ENCODE results near the gene PLA2G5.
"Not testable (repeated sequence)": the region's sequence is repeated elsewhere in the genome, so short reads cannot be mapped to it uniquely, and the experiment has no call there.

PLA2G5 gene

DNA sequence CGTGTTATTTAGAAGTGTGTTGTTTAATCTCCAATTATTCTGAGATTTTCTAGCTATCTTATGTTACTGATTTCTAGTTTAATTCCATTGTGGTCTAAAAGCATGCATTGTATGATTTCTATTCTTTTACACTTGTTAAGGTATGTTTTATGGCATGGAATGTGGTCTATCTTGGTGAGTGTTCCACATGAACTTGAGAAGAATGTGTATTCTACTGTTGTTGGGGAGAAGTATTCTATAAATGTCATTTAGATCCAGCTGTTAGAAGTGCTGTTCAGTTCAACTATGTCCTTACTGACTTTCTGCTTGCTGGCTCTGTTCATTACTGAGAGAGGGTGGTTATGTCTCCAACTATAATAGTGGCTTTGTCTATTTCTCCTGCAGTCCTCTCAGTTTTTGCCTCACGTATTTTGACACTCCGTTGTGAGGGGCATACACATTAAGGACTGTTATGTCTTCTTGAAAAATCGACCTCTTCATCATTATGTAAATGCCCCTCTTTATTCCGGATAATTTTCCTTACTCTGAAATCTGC is 12.0 kb upstream of the PLA2G5 start:
- ChIA-PET POLR2A (no interaction called here), CTCF (no interaction called here)
- TF ChIP-seq NFRKB (IDR thresholded peaks at IDR 0.05) (no peak), LEF1 (IDR thresholded peaks at IDR 0.05; ENCODE audit: borderline replicate concordance) (no peak), BHLHE40 (IDR thresholded peaks at IDR 0.05; ENCODE audit: borderline replicate concordance) (no peak), ZNF384 (IDR thresholded peaks at IDR 0.05) (no peak), TARDBP (IDR thresholded peaks at IDR 0.05) (no peak), L3MBTL2 (conservative IDR thresholded peaks at IDR 0.05) (no peak), FOXM1 (IDR thresholded peaks at IDR 0.05; ENCODE audit: borderline replicate concordance) (no peak), ARNT (IDR thresholded peaks at IDR 0.05) (no peak), SP1 (IDR thresholded peaks at IDR 0.05) (no peak), ELF4 (IDR thresholded peaks at IDR 0.05) (no peak), CTBP1 (IDR thresholded peaks at IDR 0.05; ENCODE audit: borderline replicate concordance) (no peak), FOXK2 (IDR thresholded peaks at IDR 0.05) (no peak), SUZ12 (IDR thresholded peaks at IDR 0.05) (no peak), HDGF (IDR thresholded peaks at IDR 0.05; ENCODE audit: borderline replicate concordance) (no peak), FOXA1 (IDR thresholded peaks at IDR 0.05) (no peak)
- TF ChIP-seq, protein P1, sequence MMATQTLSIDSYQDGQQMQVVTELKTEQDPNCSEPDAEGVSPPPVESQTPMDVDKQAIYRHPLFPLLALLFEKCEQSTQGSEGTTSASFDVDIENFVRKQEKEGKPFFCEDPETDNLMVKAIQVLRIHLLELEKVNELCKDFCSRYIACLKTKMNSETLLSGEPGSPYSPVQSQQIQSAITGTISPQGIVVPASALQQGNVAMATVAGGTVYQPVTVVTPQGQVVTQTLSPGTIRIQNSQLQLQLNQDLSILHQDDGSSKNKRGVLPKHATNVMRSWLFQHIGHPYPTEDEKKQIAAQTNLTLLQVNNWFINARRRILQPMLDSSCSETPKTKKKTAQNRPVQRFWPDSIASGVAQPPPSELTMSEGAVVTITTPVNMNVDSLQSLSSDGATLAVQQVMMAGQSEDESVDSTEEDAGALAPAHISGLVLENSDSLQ (IDR thresholded peaks at IDR 0.05): no peak
- DNase-seq (ENCODE audit: extremely low spot score): no peak

DNA sequence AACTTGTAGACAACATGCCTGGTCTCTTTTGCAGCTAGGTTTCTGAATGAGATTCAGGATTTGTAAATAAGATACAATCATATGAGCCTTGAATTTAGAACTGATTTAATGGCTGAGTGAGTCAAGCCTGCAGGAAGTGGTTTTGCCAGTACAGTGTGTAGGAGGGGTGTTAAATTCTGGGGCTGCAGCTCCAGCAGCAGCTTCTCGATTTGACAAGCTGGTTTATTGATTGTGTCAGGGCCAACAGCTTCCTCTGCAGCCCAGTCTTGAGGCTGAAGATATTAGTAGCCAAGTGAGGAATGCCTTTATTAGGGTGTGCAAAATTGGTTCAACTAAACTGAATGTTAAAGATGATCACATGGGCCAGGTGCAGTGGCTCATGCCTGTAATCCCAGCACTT is 11.5 kb upstream of the PLA2G5 start:
- ChIA-PET POLR2A (no interaction called here), CTCF (no interaction called here)
- no peak for DNase-seq (ENCODE audit: extremely low spot score)
- no peak for TF ChIP-seq ELF4 (IDR thresholded peaks at IDR 0.05)
- TF ChIP-seq NFRKB (IDR thresholded peaks at IDR 0.05): no peak
- TF ChIP-seq ARNT (IDR thresholded peaks at IDR 0.05): no peak
- TF ChIP-seq, protein P1 (IDR thresholded peaks at IDR 0.05): no peak
- no peak for TF ChIP-seq BHLHE40 (IDR thresholded peaks at IDR 0.05; ENCODE audit: borderline replicate concordance)
- TF ChIP-seq ZNF384 (IDR thresholded peaks at IDR 0.05): no peak
- no peak for TF ChIP-seq FOXM1 (IDR thresholded peaks at IDR 0.05; ENCODE audit: borderline replicate concordance)
- no peak for TF ChIP-seq CTBP1 (IDR thresholded peaks at IDR 0.05; ENCODE audit: borderline replicate concordance)
- no peak for TF ChIP-seq SP1 (IDR thresholded peaks at IDR 0.05)
- no peak for TF ChIP-seq FOXA1 (IDR thresholded peaks at IDR 0.05)
- TF ChIP-seq TARDBP (IDR thresholded peaks at IDR 0.05): no peak
- no peak for TF ChIP-seq LEF1 (IDR thresholded peaks at IDR 0.05; ENCODE audit: borderline replicate concordance)
- no peak for TF ChIP-seq FOXK2 (IDR thresholded peaks at IDR 0.05)

DNA sequence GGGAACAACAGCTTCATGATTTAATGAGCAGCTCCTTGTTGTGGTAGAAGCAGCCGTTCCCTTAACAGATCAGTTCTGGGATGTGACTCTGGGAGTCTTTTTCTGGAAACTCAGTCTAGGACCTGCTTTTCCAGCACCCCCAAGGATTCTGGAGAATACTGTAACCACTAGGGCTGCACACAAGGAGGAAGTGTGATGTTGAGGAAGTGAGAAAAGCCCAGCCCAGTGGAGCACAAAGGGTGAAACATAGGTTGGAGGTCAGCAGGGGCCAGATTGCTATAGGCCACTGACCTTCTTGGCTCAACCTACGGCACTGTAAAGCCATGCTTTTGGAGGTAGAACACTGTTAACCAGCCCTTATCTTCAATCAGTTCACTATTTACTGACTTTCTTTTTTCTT is 10.1 kb upstream of the PLA2G5 start:
- POLR2A ChIA-PET: no interaction called here
- CTCF ChIA-PET: no interaction called here
- TF ChIP-seq BHLHE40 (IDR thresholded peaks at IDR 0.05; ENCODE audit: borderline replicate concordance): no peak
- TF ChIP-seq TARDBP (IDR thresholded peaks at IDR 0.05): no peak
- TF ChIP-seq LEF1 (IDR thresholded peaks at IDR 0.05; ENCODE audit: borderline replicate concordance): no peak
- TF ChIP-seq, protein P1 (IDR thresholded peaks at IDR 0.05): no peak
- TF ChIP-seq L3MBTL2 (conservative IDR thresholded peaks at IDR 0.05): no peak
- TF ChIP-seq SP1 (IDR thresholded peaks at IDR 0.05): no peak
- TF ChIP-seq ARNT (IDR thresholded peaks at IDR 0.05): no peak
- TF ChIP-seq NFRKB (IDR thresholded peaks at IDR 0.05): no peak
- TF ChIP-seq HDGF (IDR thresholded peaks at IDR 0.05; ENCODE audit: borderline replicate concordance): no peak
- DNase-seq (ENCODE audit: extremely low spot score): no peak

DNA sequence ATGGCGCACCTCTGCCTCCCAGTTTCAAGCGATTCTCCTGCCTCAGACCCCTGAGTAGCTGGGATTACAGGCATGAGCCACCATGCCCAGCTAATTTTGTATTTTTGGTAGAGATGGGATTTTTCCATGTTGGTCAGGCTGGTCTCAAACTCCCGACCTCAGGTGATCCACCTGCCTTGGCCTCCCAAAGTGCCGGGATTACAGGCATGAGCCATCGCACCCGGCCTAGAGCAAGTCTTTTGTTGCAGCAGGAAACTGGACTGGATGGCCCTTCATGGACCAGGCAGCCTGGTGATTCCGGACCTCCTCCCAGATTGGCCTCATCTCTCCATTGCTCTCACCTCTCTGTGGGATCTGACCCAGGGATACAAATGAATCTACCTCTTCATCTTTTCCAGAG is 9.2 kb upstream of the PLA2G5 start:
- DNase-seq (ENCODE audit: extremely low spot score); POLR2A ChIA-PET; CTCF ChIA-PET: not testable (repeated sequence)

DNA sequence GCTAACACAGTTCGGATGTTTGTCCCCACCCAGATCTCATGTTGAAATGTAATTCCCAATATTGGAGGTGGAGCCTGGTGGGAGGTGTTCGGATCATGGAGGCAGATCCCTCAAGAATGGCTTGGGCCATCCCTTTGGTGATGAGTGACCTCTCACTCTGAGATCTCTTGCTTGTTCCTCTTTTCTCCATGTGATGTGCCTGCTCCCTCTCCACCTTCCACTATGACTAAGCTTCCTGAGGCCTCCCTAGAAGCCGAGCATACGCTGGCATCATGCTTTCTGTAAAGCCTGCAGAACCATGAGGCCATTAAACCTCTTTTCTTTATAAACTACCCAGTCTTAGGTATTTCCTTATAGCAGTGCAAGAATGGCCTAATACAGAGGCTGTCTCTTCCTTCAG is 8.1 kb upstream of the PLA2G5 start:
- CTCF ChIA-PET: no interaction called here
- DNase-seq (ENCODE audit: extremely low spot score): no peak
- POLR2A ChIA-PET: no interaction called here
- no peak for TF ChIP-seq ELF4 (IDR thresholded peaks at IDR 0.05)
- TF ChIP-seq SUZ12 (IDR thresholded peaks at IDR 0.05): no peak
- TF ChIP-seq SP1 (IDR thresholded peaks at IDR 0.05): no peak
- TF ChIP-seq LEF1 (IDR thresholded peaks at IDR 0.05; ENCODE audit: borderline replicate concordance): no peak
- TF ChIP-seq FOXK2 (IDR thresholded peaks at IDR 0.05): no peak
- no peak for TF ChIP-seq ZNF384 (IDR thresholded peaks at IDR 0.05)

DNA sequence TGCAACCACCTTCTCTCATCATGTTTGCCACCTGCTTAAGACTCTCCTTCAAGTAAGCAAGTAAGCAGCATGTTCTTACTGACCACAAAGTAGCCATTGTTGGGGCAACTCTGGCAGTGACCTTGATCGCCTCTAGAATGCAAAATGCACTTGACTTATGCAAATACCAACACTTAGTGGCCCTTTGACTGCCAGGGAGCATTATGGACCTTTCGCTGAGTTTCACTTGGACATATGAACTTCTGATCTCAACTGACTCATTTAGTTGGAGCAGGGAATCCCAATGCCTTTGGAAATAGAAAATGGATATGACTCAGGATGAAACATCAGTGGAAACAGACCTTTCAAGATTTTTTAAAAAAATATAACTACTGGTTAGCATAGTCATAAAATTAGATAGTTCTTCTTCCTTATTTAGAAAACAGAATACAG is 6.1 kb upstream of the PLA2G5 start:
- CTCF ChIA-PET: no interaction called here
- POLR2A ChIA-PET: no interaction called here
- no peak for TF ChIP-seq ELF4 (IDR thresholded peaks at IDR 0.05)
- no peak for TF ChIP-seq HDGF (IDR thresholded peaks at IDR 0.05; ENCODE audit: borderline replicate concordance)
- TF ChIP-seq ARNT (IDR thresholded peaks at IDR 0.05): no peak
- TF ChIP-seq ZNF384 (IDR thresholded peaks at IDR 0.05): no peak
- no peak for TF ChIP-seq SP1 (IDR thresholded peaks at IDR 0.05)
- TF ChIP-seq CTBP1 (IDR thresholded peaks at IDR 0.05; ENCODE audit: borderline replicate concordance): no peak
- TF ChIP-seq NFRKB (IDR thresholded peaks at IDR 0.05): no peak
- no peak for TF ChIP-seq BHLHE40 (IDR thresholded peaks at IDR 0.05; ENCODE audit: borderline replicate concordance)
- TF ChIP-seq, protein P1 (IDR thresholded peaks at IDR 0.05): no peak
- no peak for DNase-seq (ENCODE audit: extremely low spot score)
